HG03378 (cell line): Measurements from ENCODE around the gene PRKN.

Source experiments
- ATAC-seq: cut with Tn5 transposase; IDR thresholded peaks from one replicate; pipeline ENCODE4 v1.9.1; 2021; ENCODE audit warnings: mild to moderate bottlenecking, moderate library complexity; ENCODE audit not compliant: unreplicated experiment

PRKN gene

GRCh38 chr6:161943561-161943960 is 784.0 kb downstream of the PRKN start:
- no peak for ATAC-seq

DNA sequence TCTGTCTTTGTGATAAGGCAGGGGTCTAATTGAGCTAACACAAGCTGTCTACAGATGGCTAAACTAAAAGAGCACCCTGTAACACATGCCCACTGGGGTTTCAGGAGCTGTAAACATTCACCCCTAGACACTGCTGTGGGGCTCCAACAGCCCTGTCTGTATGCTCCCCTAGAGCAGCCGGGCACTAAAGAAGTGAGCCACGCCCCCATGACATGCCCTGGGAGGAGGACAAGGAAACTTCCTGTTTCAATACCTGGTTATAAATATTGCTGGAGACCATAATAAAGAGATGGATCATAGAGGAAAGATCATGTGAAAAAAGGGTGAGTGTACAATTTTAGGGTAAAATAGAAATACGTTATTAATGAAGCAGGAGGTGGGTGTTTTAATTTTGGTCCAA is 786.0 kb downstream of the PRKN start:
- ATAC-seq: no peak

DNA sequence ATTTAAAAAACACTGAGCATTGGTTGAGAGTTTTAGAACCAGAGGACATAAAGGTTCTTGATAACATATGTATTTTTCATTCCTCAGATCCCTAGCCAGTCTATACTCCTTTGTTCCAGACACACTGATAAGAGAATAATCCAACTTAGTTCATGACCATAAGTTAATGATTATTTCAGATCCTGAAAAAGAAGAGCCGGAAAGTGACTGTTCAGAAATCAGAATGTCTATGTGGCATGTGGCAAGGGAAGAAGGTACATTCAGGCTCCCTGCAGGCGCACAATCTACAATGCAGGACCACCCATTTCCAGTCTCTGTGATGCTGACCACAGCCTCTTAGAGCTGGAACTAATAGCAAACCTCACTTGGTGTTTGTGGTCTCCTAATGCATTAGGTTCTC is 787.0 kb downstream of the PRKN start:
- no peak for ATAC-seq

GRCh38 chr6:161926324-161926723 is 801.2 kb downstream of the PRKN start:
- no peak for ATAC-seq

GRCh38 chr6:161924516-161925116 is 803.0 kb downstream of the PRKN start:
- ATAC-seq: no peak

- ATAC-seq: no peak
Measured at GRCh38 chr6:161922631-161923119, 804.9 kb downstream of the PRKN start.

DNA sequence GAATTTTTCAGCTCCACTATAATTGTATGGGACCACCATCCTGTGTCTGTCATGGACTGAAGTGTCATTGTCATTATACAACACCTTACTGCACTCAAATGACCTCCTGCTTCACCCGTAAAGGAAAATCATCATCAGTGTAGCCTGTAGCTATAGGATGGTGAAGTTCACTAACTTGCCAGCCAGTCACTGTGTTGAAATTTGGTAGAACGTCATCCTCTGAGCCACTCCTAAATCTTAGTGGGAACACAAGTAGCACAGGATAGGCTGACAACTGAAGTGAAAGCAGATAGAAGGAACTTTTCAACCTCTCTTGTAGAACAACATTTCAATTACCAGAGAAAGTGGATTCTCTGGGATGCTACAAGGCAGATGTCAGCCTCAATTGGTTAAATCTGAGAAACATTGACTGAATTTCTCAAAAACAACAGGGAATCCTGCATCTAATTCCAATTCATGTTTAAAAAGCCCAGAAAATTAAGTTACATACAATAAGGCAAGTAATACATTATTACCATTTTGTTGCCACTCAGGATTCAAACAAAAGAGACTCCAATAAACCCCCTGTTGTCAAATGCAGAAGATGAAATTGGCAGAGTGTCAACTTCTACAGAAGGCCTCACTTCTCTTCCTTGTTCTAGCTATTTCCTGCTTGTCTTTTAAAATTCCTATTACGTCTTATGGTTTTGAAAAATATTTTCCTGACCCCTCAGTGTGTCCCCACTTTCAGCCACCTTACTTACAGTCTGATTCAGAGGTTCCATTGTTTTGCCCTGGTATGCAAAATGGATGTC is 805.8 kb downstream of the PRKN start:
- no peak for ATAC-seq

GRCh38 chr6:161919691-161920090 is 807.9 kb downstream of the PRKN start:
- ATAC-seq: no peak

- ATAC-seq: no peak
Measured at GRCh38 chr6:161918628-161919205, 808.8 kb downstream of the PRKN start.

GRCh38 chr6:161918109-161918531 is 809.4 kb downstream of the PRKN start:
- ATAC-seq: no peak

DNA sequence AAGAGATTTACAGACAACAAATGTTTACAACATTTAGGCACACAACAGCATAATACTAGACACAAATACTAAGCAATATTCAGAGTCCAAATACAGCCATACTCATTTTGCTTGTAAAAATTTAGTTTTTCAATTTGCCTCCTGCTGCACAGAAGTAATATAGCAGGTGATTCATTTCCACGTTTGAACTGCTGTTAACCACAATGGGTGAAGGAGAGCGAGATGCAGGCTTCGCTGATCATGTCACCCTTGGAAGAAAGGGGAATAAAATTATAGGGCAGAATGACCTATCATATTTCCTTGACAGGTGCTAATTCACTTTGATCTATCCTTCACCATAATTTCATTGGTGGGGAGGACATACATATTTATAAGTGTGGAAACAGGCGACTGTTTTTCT is 809.9 kb downstream of the PRKN start:
- no peak for ATAC-seq

GRCh38 chr6:161915456-161915964 is 812.1 kb downstream of the PRKN start:
- no peak for ATAC-seq

- no peak for ATAC-seq
Measured at GRCh38 chr6:161908872-161909271, 818.7 kb downstream of the PRKN start.

- ATAC-seq: no peak
Measured at GRCh38 chr6:161906571-161906970, 821.0 kb downstream of the PRKN start.

GRCh38 chr6:161903584-161904212 is 823.9 kb downstream of the PRKN start:
- ATAC-seq: no peak

GRCh38 chr6:161901740-161902426 is 825.7 kb downstream of the PRKN start:
- no peak for ATAC-seq

DNA sequence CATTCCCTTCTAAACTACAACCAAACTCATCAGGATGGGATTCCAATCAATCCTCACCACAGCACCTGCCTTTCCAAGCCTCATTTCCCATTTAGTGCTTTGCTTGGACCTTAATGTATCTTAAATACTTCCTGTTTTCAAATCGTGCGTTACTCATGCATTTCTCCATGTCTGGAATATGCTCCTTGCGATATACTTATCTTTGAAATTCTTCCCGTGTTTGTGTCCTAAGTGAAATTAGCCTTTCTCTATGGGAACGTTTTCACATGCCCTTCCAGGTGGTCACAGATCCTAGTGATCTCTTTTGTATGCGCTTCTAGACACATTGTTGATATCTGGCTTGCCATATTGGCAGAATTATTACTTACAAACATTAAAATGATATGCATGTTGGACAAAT is 833.1 kb downstream of the PRKN start:
- no peak for ATAC-seq

DNA sequence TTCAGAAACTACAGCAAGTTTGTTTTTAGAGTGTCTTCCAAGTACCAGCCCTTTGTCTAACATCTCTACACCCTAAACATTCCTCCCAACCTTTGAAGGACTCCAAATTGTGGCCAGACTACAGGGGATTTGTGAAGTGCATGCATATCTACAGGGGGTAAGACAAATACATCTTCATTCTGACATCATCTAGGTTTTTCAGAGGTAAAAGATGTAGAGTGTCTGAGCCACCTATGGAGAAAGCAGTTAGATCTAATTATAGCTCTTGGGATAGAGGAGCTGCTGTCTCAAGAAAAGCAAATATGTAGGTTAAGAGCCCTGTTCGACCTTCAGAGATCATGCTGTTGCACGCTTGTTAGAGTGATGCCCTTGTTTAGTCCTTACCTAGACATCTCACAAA is 836.0 kb downstream of the PRKN start:
- no peak for ATAC-seq

DNA sequence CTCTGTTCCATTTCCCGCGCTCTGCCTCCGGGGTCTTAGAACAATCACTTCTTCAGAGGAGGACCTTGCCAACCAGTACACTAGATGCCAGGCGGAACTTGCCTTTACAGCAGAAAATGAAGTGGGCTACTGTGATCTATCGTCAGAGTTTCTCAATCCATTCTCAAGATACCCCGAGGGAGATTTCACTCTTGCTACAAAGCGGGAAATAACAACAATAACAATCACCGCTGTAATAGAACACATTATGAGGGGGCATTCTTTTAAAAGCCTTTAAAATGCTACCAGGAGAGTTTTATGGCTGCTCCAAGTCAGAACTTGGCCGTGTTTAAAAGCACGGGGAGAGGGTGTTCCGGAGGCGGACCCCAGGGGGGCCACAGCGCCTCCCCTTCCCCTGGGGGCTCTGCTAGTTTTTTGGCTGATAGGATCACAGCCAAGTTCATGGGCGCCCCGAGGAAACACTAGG is 836.7 kb downstream of the PRKN start:
- ATAC-seq: no peak

GRCh38 chr6:161890133-161890831 is 837.3 kb downstream of the PRKN start:
- ATAC-seq: no peak
